Measurements from ENCODE around the gene RGL1. TPM values are rescaled to one million over a fixed set of nuclear protein-coding genes. Genes with fewer than 3 reads are reported as not detected.

RGL1 gene
- total RNA-seq, 3 donors from 2014 or later, result 6.2 to 29.8 (median 15.9) TPM

GRCh38 chr1:183889095-183889494 is 84.2 kb downstream of the RGL1 start:
- no peak for DNase-seq
- Histone ChIP-seq H3K36me3 (ENCODE audit: low read depth) (no peaks in the 10 kb centered on the region), H3K9me3 (no peaks in the 10 kb centered on the region), H3K4me1 (ENCODE audit: low read depth) (no peaks in the 10 kb centered on the region), H3K4me3 (no peak overlapping the region)
- intact Hi-C loops (cut with DNase I, micrococcal nuclease), result no loop called here
- no peak for ATAC-seq
- TF ChIP-seq, protein P1, sequence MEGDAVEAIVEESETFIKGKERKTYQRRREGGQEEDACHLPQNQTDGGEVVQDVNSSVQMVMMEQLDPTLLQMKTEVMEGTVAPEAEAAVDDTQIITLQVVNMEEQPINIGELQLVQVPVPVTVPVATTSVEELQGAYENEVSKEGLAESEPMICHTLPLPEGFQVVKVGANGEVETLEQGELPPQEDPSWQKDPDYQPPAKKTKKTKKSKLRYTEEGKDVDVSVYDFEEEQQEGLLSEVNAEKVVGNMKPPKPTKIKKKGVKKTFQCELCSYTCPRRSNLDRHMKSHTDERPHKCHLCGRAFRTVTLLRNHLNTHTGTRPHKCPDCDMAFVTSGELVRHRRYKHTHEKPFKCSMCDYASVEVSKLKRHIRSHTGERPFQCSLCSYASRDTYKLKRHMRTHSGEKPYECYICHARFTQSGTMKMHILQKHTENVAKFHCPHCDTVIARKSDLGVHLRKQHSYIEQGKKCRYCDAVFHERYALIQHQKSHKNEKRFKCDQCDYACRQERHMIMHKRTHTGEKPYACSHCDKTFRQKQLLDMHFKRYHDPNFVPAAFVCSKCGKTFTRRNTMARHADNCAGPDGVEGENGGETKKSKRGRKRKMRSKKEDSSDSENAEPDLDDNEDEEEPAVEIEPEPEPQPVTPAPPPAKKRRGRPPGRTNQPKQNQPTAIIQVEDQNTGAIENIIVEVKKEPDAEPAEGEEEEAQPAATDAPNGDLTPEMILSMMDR (IDR thresholded peaks at IDR 0.05), result no peak

DNA sequence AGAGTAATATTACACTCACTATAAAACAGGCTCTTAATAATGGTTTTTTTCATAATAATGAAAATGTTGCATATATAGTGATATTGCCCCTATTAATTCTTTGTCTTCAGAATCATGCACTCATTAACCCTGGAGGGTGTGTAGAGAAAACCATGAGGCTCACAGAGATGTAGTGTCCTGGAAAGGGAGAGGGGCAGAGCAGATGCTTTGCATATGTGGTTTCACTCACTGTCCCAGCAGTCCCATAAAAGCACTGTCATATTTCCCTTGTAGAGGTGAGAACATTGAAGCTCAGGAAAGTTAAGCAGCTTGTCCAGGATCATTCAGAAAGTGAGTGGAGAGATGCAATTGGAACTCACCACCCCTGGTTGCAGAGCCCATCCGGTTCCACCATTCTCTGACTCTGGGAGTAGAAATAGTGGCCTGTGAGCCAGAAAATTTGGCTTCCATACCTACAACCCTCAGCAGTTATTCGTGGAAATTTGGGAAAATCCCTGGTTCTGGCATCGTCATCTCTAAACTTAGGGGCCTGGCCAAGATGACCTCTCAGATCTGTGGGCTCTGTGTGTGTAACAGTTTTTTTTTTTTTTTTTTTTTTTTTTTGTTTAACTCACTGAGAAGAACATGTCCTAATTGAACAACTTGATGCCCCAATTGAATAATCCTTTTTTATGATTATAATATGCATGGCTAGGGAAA is 86.4 kb downstream of the RGL1 start:
- Histone ChIP-seq H3K4me3 (no peak overlapping the region), H3K4me1 (ENCODE audit: low read depth) (no peaks in the 10 kb centered on the region), H3K36me3 (ENCODE audit: low read depth) (no peaks in the 10 kb centered on the region), H3K9me3 (no peaks in the 10 kb centered on the region)
- intact Hi-C loops (cut with DNase I, micrococcal nuclease), result no loop called here
- ATAC-seq (no peak), DNase-seq (no peak)
- TF ChIP-seq, protein P1 (IDR thresholded peaks at IDR 0.05), result no peak

GRCh38 chr1:183892351-183892793 is 87.5 kb downstream of the RGL1 start:
- Histone ChIP-seq H3K4me1 (ENCODE audit: low read depth) (no peaks in the 10 kb centered on the region), H3K4me3 (no peak overlapping the region), H3K9me3 (no peaks in the 10 kb centered on the region), H3K36me3 (ENCODE audit: low read depth) (no peaks in the 10 kb centered on the region)
- intact Hi-C loops (cut with DNase I, micrococcal nuclease), result no loop called here
- no peak for DNase-seq
- ATAC-seq, result peak; percentile 21
- TF ChIP-seq, protein P1 (IDR thresholded peaks at IDR 0.05), result no peak

DNA sequence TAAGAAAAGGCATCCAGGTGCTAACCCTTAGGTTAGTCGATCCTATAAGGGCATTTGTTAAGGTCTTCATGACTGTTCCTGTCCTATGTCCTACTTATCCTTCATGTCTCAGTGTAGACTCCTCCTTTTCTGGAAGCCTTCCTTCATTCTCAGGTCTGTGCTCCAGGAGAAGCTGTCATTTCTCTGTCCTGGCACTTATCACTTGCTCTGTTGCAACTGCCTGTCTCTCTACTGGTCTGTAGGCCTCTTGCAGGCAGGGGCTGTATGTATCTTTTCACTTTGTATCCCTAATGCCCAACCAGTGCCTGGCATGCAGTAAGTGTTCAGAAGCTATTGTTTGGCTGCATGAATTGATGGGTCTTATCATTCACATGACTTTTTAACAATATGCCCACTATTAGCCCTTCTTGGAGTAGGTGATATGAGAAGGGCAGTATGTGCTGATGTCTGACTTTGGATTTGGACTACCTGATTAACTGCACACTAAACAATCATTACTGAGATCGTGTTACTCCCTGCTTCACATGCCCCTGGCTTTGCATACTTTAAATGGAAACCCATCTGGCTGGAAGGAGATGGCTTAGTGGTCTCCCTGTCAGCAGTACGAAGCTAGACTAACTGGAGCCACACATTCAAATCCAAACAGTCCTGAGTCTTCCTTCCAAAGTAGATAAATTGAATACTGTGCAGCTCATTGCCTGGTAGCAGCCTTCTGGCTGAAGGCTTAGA is 88.8 kb downstream of the RGL1 start:
- H3K4me1 ChIP-seq (ENCODE audit: low read depth), result no peaks in the 10 kb centered on the region
- H3K36me3 ChIP-seq (ENCODE audit: low read depth), result no peaks in the 10 kb centered on the region
- no peak for ATAC-seq
- DNase-seq, result no peak
- no peaks in the 10 kb centered on the region for H3K9me3 ChIP-seq
- no peak overlapping the region for H3K4me3 ChIP-seq
- intact Hi-C loops (cut with DNase I, micrococcal nuclease), result no loop called here
- TF ChIP-seq, protein P1 (IDR thresholded peaks at IDR 0.05), result no peak

- Histone ChIP-seq H3K4me1 (ENCODE audit: low read depth) (no peaks in the 10 kb centered on the region), H3K9me3 (no peaks in the 10 kb centered on the region), H3K36me3 (ENCODE audit: low read depth) (no peaks in the 10 kb centered on the region), H3K4me3 (no peak overlapping the region)
- ATAC-seq (no peak), DNase-seq (no peak)
- TF ChIP-seq, protein P1 (IDR thresholded peaks at IDR 0.05), result no peak
- intact Hi-C loops (cut with DNase I, micrococcal nuclease), result no loop called here
Observed at GRCh38 chr1:183894290-183894565, 89.3 kb downstream of the RGL1 start.

Measured in mucosa of descending colon (tissue), 3 donors.